ENCODE results near the gene MYBPC3. TPM values are rescaled to one million over a fixed set of nuclear protein-coding genes. Genes with fewer than 3 reads are reported as not detected.

The MYBPC3 gene
- total and polyA plus RNA-seq, 4 donors: 0.89 to 3.4 (median 1.0) TPM

GRCh38 chr11:47376107-47376524, 23.6 kb upstream of the MYBPC3 start:
- Histone ChIP-seq H3K9me3 (ENCODE audit: control insufficient read depth in 4 of 4, insufficient read depth in 3 of 4, low read length in 3 of 4) (no peaks in the 10 kb centered on the region), H3K9ac (ENCODE audit: insufficient read depth in 1 of 2, low read length in 2 of 2) (no peak overlapping the region), H3K27me3 (ENCODE audit: control insufficient read depth in 3 of 3, insufficient read depth in 3 of 3, low read length in 2 of 3) (no peaks in the 10 kb centered on the region), H3K4me1 (ENCODE audit: control insufficient read depth in 5 of 5, insufficient read depth in 5 of 5, low read length in 5 of 5) (peaks cover 0 to 2% (median 0%) of the 10 kb centered on the region in 5 donors), H3K27ac (ENCODE audit: low read depth in 1 of 2, low read length in 1 of 2) (peak overlapping the region in 1 of 2 donors; percentile 87), H3K4me3 (no peak overlapping the region), H3K36me3 (ENCODE audit: control insufficient read depth in 4 of 4, insufficient read depth in 4 of 4, low read length in 4 of 4) (no peaks in the 10 kb centered on the region)
- WGBS, 2 donors: 45 to 58% methylated on average over 8 of the region's 8 CpGs
- no peak for TF ChIP-seq CTCF (IDR thresholded peaks at IDR 0.05; ENCODE audit: control extremely low read depth, extremely low read depth)
- DNase-seq (no peak), ATAC-seq (ENCODE audit: insufficient read depth, low FRiP score) (no peak)

- no peak overlapping the region for H3K27ac ChIP-seq (ENCODE audit: low read depth in 1 of 2, low read length in 1 of 2)
- TF ChIP-seq CTCF (IDR thresholded peaks at IDR 0.05; ENCODE audit: control extremely low read depth, extremely low read depth): no peak
- H3K4me1 ChIP-seq (ENCODE audit: control insufficient read depth in 5 of 5, insufficient read depth in 5 of 5, low read length in 5 of 5): peaks cover 0 to 2% (median 0%) of the 10 kb centered on the region in 5 donors
- no peaks in the 10 kb centered on the region for H3K27me3 ChIP-seq (ENCODE audit: control insufficient read depth in 3 of 3, insufficient read depth in 3 of 3, low read length in 2 of 3)
- no peak for DNase-seq
- WGBS, 2 donors: 79 to 85% methylated on average over 13 of the region's 13 CpGs
- ATAC-seq (ENCODE audit: insufficient read depth, low FRiP score): no peak
- no peak overlapping the region for H3K9ac ChIP-seq (ENCODE audit: insufficient read depth in 1 of 2, low read length in 2 of 2)
- H3K9me3 ChIP-seq (ENCODE audit: control insufficient read depth in 4 of 4, insufficient read depth in 3 of 4, low read length in 3 of 4): no peaks in the 10 kb centered on the region
- H3K36me3 ChIP-seq (ENCODE audit: control insufficient read depth in 4 of 4, insufficient read depth in 4 of 4, low read length in 4 of 4): no peaks in the 10 kb centered on the region
- H3K4me3 ChIP-seq: no peak overlapping the region
Observed at GRCh38 chr11:47375546-47376085, 23.1 kb upstream of the MYBPC3 start.

DNA sequence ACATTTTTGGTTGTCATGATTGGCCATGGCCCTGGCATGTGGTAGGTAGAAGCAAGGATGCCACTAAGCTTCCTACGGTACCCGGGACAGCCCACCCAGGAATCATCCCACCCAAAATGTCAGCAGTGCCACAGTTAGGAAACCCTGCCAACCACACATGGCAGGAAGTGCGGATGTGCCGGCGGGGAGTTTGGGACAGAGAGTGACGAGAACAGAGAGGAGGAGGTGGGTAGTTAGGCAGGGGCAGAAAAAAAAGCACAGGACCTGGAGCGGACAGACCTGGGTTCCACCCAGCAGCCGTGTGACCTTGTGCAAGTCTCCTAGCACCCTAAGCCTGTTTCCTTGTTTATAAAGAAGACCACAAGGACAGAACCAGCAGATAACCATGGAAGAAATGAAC, 22.5 kb upstream of the MYBPC3 start:
- H3K27me3 ChIP-seq (ENCODE audit: control insufficient read depth in 3 of 3, insufficient read depth in 3 of 3, low read length in 2 of 3): no peaks in the 10 kb centered on the region
- H3K27ac ChIP-seq (ENCODE audit: low read depth in 1 of 2, low read length in 1 of 2): no peak overlapping the region
- TF ChIP-seq CTCF (IDR thresholded peaks at IDR 0.05; ENCODE audit: control extremely low read depth, extremely low read depth): no peak
- no peaks in the 10 kb centered on the region for H3K9me3 ChIP-seq (ENCODE audit: control insufficient read depth in 4 of 4, insufficient read depth in 3 of 4, low read length in 3 of 4)
- peaks cover 0 to 2% (median 0%) of the 10 kb centered on the region in 5 donors for H3K4me1 ChIP-seq (ENCODE audit: control insufficient read depth in 5 of 5, insufficient read depth in 5 of 5, low read length in 5 of 5)
- H3K36me3 ChIP-seq (ENCODE audit: control insufficient read depth in 4 of 4, insufficient read depth in 4 of 4, low read length in 4 of 4): no peaks in the 10 kb centered on the region
- WGBS, 2 donors: 31 to 55% methylated on average over 8 of the region's 8 CpGs
- DNase-seq (no peak), ATAC-seq (ENCODE audit: insufficient read depth, low FRiP score) (no peak)
- H3K9ac ChIP-seq (ENCODE audit: insufficient read depth in 1 of 2, low read length in 2 of 2): no peak overlapping the region
- H3K4me3 ChIP-seq: no peak overlapping the region

DNA sequence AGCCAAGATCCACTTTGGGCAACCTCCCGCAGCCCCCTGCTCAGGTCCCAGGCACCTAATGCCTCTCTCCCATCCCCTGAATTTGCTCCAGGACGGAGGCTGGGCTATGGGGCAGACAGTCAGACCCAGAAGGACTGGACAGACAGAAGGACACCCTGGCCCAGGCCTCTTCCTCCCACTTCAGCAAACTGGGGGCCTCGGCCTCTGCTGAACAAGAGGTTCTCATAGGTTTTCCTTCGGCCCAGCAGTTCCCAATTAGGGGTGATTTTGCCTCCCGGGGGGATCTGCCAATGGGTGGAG, 22.2 kb upstream of the MYBPC3 start:
- Histone ChIP-seq H3K9ac (ENCODE audit: insufficient read depth in 1 of 2, low read length in 2 of 2) (no peak overlapping the region), H3K27me3 (ENCODE audit: control insufficient read depth in 3 of 3, insufficient read depth in 3 of 3, low read length in 2 of 3) (no peaks in the 10 kb centered on the region), H3K36me3 (ENCODE audit: control insufficient read depth in 4 of 4, insufficient read depth in 4 of 4, low read length in 4 of 4) (no peaks in the 10 kb centered on the region), H3K9me3 (ENCODE audit: control insufficient read depth in 4 of 4, insufficient read depth in 3 of 4, low read length in 3 of 4) (no peaks in the 10 kb centered on the region), H3K4me3 (no peak overlapping the region), H3K27ac (ENCODE audit: low read depth in 1 of 2, low read length in 1 of 2) (no peak overlapping the region), H3K4me1 (ENCODE audit: control insufficient read depth in 5 of 5, insufficient read depth in 5 of 5, low read length in 5 of 5) (peaks cover 0 to 2% (median 0%) of the 10 kb centered on the region in 5 donors)
- 68 to 77% methylated on average over 5 of the region's 5 CpGs for WGBS, 2 donors
- ATAC-seq (ENCODE audit: insufficient read depth, low FRiP score): no peak
- DNase-seq: no peak
- TF ChIP-seq CTCF (IDR thresholded peaks at IDR 0.05; ENCODE audit: control extremely low read depth, extremely low read depth): no peak
